ENCODE measurements around the gene AEBP1. TPM values are rescaled to one million over a fixed set of nuclear protein-coding genes. Genes with fewer than 3 reads are reported as not detected.

AEBP1 gene
- total RNA-seq, 1 experiment from 2014 or later = 50.8 TPM

- ChIA-PET POLR2A (no interaction called here), CTCF (no interaction called here)
- no peaks in the 10 kb centered on the region for H3K36me3 Mint-ChIP-seq
- ATAC-seq = no peak
- peaks cover 11% of the 10 kb centered on the region for H3K4me1 Mint-ChIP-seq
- no peak overlapping the region for H3K27ac Mint-ChIP-seq
- H3K4me3 Mint-ChIP-seq = no peak overlapping the region
- H3K9me3 Mint-ChIP-seq = peaks cover 3% of the 10 kb centered on the region; the same call in 1 of the 2 replicates
- no peak for DNase-seq (ENCODE audit: low spot score)
- no peak for TF ChIP-seq FOXK1 (CRISPR knock-in tag; IDR thresholded peaks at IDR 0.05)
- TF ChIP-seq MYBL2 (CRISPR knock-in tag; IDR thresholded peaks at IDR 0.05) = no peak
- peak; percentile 84 for TF ChIP-seq GABPB1 (CRISPR knock-in tag; IDR thresholded peaks at IDR 0.05)
- H3K27me3 Mint-ChIP-seq (ENCODE audit: low read depth) = peaks cover 2% of the 10 kb centered on the region; the same call in 1 of the 2 replicates
These were observed 58.0 kb downstream of the AEBP1 start for GRCh38 chr7:44162179-44162578.

DNA sequence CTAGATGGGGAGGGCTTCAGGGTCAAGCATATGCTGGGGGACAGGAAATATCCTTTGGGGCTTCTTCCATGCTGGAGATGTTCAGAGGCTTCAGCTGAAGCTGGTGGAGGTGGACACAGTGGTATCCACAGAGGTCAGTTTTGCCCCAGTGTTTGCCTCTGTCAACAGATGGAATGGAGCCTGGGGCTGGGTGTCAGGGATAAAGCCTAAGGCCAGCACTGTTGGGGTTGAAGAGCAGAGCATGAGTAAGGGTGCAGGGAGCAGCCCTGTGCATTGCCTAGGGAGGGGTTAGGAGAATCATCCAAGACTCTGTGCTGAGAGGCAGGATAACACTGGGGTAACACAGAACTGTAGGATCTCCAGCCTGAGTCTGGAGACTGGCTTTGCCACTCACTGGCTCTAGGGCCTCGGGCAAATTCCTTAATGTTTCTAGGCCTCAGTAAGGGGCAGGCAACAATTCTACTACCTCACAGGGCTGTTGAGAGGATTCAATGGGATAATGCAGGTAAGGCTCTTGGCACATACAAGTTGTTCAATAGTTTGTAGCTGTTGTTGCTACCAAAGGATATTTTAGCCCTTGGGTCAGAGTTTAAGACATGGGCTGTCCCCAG is 58.7 kb downstream of the AEBP1 start:
- H3K4me1 Mint-ChIP-seq = peaks cover 11% of the 10 kb centered on the region
- ATAC-seq = 0 out of 2 replicates have a peak, but pooled peaks have one; percentile 41
- peaks cover 4% of the 10 kb centered on the region; the same call in 1 of the 2 replicates for H3K27me3 Mint-ChIP-seq (ENCODE audit: low read depth)

More for the DNA sequence above, 58.7 kb downstream of the AEBP1 start:
- DNase-seq (ENCODE audit: low spot score) = no peak
- Mint-ChIP-seq H3K27ac (no peak overlapping the region), H3K36me3 (no peaks in the 10 kb centered on the region), H3K9me3 (peaks cover 3% of the 10 kb centered on the region; the same call in 1 of the 2 replicates), H3K4me3 (no peak overlapping the region)
- ChIA-PET CTCF (no interaction called here), POLR2A (no interaction called here)
- TF ChIP-seq, protein P1, sequence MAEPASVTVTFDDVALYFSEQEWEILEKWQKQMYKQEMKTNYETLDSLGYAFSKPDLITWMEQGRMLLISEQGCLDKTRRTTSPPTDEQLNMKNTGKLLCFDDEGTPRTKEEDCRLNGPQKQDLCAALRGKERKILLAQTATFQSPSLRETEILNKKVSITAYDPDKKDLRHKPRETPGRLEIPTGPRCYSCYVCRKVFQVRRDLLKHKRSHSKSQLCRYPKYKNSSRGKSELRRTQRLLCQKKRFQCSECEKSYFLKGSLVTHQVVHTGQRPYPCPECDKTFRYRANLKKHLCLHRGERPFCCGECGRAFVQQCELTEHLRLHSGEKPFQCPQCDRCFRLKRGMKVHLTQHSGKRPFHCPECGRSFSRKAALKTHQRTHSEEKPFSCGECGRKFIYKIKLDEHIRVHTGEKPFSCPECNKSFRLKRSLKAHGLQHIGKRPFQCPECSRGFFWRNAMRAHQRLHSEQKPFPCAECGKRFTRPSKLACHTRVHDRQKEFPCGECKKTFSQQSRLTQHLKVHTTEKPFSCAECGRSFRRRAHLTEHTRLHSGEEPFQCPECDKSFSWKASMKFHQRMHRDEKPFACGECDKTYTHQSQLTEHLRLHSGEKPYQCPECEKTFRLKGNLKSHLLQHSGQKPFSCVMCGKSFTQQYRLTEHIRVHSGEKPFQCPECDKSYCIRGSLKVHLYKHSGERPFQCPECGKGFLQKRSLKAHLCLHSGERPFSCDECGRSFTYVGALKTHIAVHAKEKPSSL (CRISPR knock-in tag; conservative IDR thresholded peaks at IDR 0.05) = no peak
- TF ChIP-seq, protein P2, sequence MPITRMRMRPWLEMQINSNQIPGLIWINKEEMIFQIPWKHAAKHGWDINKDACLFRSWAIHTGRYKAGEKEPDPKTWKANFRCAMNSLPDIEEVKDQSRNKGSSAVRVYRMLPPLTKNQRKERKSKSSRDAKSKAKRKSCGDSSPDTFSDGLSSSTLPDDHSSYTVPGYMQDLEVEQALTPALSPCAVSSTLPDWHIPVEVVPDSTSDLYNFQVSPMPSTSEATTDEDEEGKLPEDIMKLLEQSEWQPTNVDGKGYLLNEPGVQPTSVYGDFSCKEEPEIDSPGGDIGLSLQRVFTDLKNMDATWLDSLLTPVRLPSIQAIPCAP (CRISPR knock-in tag; IDR thresholded peaks at IDR 0.05) = no peak
- TF ChIP-seq ESRRA (CRISPR knock-in tag; IDR thresholded peaks at IDR 0.05; ENCODE audit: borderline replicate concordance) (no peak), GABPB1 (CRISPR knock-in tag; IDR thresholded peaks at IDR 0.05) (no peak), TCF7 (CRISPR knock-in tag; IDR thresholded peaks at IDR 0.05; ENCODE audit: low read depth) (no peak), NFE2L1 (CRISPR knock-in tag; IDR thresholded peaks at IDR 0.05) (no peak), SMAD4 (CRISPR knock-in tag; IDR thresholded peaks at IDR 0.05) (no peak), ZNF219 (CRISPR knock-in tag; IDR thresholded peaks at IDR 0.05; ENCODE audit: borderline replicate concordance) (no peak), GRHL2 (CRISPR knock-in tag; IDR thresholded peaks at IDR 0.05; ENCODE audit: insufficient replicate concordance, severe bottlenecking) (no peak), NR3C1 (CRISPR knock-in tag; conservative IDR thresholded peaks at IDR 0.05; ENCODE audit: low read depth) (no peak), ZNF317 (CRISPR knock-in tag; IDR thresholded peaks at IDR 0.05; ENCODE audit: borderline replicate concordance, low read depth) (no peak), ZNF532 (CRISPR knock-in tag; IDR thresholded peaks at IDR 0.05; ENCODE audit: borderline replicate concordance) (no peak), MLX (CRISPR knock-in tag; IDR thresholded peaks at IDR 0.05) (no peak), ARID4B (CRISPR knock-in tag; IDR thresholded peaks at IDR 0.05; ENCODE audit: borderline replicate concordance) (no peak), TP53 (CRISPR knock-in tag; IDR thresholded peaks at IDR 0.05) (no peak), ELF4 (CRISPR knock-in tag; IDR thresholded peaks at IDR 0.05; ENCODE audit: low read depth) (no peak), ATF1 (CRISPR knock-in tag; IDR thresholded peaks at IDR 0.05) (no peak), HMGA2 (CRISPR knock-in tag; IDR thresholded peaks at IDR 0.05) (no peak)
- TF ChIP-seq, protein P3, sequence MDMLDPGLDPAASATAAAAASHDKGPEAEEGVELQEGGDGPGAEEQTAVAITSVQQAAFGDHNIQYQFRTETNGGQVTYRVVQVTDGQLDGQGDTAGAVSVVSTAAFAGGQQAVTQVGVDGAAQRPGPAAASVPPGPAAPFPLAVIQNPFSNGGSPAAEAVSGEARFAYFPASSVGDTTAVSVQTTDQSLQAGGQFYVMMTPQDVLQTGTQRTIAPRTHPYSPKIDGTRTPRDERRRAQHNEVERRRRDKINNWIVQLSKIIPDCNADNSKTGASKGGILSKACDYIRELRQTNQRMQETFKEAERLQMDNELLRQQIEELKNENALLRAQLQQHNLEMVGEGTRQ (CRISPR knock-in tag; IDR thresholded peaks at IDR 0.05) = no peak

All from WTC11 (cell line).